TTC549 (cell line): ENCODE data around the gene SMARCB1.

Experiments used
- FAIRE-seq: peaks from 2 replicates; lab custom pipeline; 2012; peaks lifted over from hg19 to GRCh38; lab: Jason Lieb, UNC

Gene SMARCB1

GRCh38 chr22:23786752-23787599 is at the start of gene SMARCB1:
Gene SMARCB1, plus strand, starts transcription at chr22:23786966. Its CDS starts 204 bp downstream, at chr22:23787170.
- FAIRE-seq = no peak

DNA sequence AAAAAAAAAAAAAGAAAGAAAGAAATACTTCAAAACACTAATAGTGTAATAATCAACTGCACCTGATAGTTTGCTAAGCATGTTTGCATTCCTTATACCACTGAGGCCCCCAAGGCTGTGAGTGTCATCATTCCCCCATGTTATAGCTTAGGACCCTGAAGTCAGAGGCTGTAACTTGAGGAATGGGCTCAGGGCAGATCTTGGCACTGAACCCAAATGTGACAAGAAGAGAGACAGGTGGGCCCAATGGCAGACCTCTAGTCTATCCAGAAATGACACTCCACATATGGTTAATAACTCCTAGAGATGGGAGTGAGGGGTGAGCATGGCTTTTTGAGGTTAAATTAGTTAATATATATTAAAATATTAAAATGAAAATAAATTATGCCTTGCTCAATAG is 49.1 kb upstream of the SMARCB1 start:
- no peak for FAIRE-seq

- FAIRE-seq = no peak
Observed at GRCh38 chr22:23742505-23743264, 44.1 kb upstream of the SMARCB1 start.

DNA sequence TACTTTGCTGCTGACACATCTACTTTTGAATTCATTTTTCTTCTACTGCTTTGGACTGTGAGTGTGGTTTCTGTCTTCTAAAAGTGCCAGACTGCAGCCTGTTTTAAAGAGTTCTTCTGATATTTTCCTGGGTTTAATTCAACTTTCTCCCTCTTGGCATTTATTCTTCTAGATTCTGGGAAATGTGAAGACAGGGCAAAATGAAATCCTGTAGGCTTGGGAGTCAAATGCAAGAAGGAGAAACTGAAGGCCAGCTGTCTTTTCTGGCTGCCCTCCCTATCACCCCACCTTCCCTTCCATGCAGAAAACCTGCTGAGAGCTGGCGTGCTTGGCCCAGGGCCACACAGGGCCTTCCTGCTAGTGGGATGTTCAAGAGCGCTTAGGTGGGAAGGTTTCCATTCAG is 43.5 kb upstream of the SMARCB1 start:
- no peak for FAIRE-seq

GRCh38 chr22:23744001-23744400 is 42.8 kb upstream of the SMARCB1 start:
- no peak for FAIRE-seq

DNA sequence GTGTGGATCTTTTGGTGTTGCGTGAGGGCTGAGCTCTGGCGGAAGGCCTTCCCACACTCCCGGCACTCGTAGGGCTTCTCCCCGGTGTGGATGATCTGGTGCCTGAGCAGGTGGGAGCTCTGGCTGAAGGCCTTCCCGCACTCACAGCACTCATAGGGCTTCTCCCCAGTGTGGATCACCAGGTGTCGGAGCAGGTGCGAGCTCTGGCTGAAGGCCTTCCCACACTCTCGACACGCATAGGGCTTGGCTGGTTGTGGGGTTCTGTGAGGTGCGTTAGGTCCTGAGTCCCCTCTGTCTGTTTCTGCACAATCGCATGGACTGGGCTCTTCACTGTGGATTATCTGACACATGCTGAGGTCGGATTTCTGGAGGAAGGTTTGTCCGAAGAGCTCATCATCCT is 42.3 kb upstream of the SMARCB1 start:
- FAIRE-seq = no peak

- no peak for FAIRE-seq
Observed at GRCh38 chr22:23745791-23746190, 41.0 kb upstream of the SMARCB1 start.

DNA sequence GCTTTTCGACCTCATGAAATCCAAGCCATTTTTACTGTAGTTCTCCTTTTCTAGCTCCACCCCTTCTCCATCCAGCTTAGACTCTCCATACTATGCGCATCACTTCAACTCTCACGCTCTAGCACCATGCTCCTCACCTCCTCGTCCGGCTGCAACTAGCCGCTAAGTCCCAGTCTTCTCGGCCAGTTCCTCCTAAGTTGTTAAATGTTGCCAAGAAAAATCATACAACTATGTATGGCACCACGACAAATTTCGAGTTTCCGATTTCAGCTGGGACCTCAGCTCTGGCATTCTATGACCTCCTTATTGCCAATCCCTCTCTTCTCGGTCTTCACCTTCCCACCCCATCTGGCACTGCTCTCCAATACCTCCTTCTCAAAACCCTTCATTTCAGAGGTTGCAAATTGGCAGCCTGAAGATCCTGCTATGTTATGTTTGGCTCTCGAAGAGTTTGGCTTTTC is 36.9 kb upstream of the SMARCB1 start:
- no peak for FAIRE-seq

DNA sequence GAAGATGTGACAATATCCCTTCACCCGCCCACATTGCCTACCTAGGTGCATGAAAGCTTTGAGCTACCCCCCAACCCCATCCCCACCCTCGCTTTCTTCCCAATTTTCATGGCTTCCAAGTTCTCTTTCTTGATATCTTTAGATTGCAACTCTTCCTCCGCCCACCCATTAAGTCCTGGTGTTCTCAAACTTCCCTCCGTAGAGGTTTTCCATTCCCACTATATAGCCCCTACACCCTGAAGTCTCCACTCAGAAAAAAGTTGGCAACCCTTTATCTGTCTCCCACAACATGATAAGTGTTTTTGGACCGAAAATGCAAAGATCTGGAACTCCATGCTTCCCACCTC is 36.4 kb upstream of the SMARCB1 start:
- FAIRE-seq = no peak

DNA sequence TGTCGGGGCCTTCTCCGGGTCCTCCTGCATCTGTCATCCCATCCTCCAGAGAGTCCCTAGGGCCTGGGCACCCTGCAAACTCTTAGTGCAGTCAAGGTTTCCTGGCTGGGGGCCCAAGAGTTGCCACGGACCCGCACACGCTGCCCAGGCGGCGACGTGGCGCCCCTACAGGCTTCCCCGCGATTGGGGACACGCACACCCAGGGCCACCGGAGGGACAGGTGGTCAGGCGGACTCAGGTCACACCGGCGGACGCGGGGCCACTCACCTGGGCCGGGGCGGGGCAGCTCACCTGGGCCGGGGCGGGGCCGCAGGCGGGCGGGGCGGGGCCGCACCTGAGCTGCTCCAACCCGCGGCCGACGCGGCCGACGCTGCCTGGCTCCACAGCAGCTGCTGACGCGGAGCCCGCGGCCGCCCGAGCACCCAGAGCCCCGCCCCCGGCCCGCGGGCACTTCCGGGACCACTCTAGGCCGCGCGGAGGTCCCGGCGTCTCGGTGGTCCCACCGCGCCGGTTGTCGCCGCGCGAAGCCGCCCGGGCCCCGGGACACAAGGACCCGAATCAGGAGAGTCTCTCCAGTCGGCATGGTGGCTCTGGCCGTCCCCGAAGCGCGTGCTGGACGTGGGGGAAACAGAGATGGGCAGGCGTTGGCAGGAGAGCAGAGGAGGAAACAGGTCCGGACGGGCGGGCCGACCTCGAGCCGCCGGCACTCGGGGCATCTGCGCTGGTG is 35.9 kb upstream of the SMARCB1 start, which contains the start of gene ZNF70:
Gene ZNF70 (minus strand): TSS at position 399 of the 727 bp plus-strand sequence. CDS start 5,972 bp downstream, outside the sequence.
- FAIRE-seq = no peak

- no peak for FAIRE-seq
Observed at GRCh38 chr22:23751441-23751996, 35.2 kb upstream of the SMARCB1 start.

GRCh38 chr22:23752090-23752691 is 34.6 kb upstream of the SMARCB1 start:
- FAIRE-seq = no peak

DNA sequence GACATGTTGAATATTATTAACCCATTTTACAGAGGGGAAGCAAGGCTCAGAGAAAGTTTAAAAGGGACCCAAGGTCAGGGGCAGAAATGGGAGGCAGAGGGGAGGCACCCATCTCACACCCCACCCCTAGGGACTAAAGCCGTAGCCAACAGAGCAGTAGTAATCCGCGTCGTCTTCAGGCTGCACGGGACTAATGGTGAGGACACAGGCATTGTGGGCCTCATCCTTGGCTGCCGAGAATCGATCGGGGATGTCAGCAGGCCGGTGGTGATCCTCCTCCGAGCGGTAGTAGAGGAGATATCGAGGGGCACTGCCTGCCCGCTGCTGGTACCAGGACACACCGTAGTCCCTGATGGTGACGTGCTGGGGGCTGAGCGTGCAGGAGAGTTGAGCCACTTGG is 34.0 kb upstream of the SMARCB1 start:
- no peak for FAIRE-seq

DNA sequence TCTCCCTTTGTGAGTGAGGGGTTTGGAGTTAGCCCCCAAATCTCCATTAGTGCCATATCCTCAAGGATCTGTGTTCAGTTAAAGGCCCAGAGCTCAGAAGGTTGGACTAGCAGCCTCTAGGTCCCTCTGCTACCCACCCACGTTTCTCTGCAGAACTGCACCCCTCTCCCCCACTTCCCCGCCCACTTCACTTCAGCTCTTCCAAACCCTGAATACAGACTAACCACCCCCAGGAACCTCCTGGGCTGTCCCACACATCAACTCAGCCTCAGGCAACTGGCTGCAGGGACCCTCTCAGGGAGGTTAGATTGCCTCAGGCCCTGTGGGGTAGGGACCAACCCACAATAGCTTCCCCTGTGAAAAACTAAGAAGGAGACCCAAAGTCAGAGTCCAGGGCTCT is 33.4 kb upstream of the SMARCB1 start:
- FAIRE-seq = no peak

DNA sequence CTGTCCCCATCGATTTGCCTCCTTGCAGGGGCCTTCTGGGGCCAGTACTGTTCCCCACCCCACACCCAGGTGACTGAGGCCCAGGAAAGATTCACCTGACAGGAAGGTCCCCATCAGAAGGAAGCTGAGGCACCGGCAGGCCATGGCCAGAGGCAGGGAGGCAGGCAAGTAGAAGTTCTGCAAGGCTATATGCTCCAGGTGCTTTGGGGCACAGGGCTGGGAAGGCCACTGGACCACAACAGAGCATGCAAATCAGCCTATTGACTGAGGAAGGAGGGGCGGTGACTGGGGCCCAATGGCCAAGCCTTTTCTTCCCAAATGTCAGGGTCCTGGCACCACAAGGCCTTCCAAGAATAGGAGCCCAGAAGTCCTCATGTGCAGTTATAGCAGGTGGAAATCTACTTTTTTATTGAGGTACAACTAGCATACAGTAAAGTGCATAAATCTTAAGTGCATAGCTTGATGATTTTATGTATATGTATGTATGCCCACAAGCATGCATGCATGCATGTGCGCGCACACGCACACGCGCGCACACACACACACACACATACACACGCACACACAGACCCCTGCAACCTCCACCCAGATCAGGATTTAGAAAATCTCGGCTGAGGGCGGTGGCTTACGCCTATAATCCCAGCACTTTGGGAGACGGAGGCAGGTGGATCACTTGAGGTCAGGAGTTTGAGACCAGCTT is 32.4 kb upstream of the SMARCB1 start, which contains the start of gene VPREB3:
Gene VPREB3 (minus strand): TSS at position 206 of the 700 bp plus-strand sequence. CDS start 62 bp downstream, at position 144.
- FAIRE-seq = no peak

GRCh38 chr22:23754980-23755636 is 31.7 kb upstream of the SMARCB1 start:
- no peak for FAIRE-seq

DNA sequence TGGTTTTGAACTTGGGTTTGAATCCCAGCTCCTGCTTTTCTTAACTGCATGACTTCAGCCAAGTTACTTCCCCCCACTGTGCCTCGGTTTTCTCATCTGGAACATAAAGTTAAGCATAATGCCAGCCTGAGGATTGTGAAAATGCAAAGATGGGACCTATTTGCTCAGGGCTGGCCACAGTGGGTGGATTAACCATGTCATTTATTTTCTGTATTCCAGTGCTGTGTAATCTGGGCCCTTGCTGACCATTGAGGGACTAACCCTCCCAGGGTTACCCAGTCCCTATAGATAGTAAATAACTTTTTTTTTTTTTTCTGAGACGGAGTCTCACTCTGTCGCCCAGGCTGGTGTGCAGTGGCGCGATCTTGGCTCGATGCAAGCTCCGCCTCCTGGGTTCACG is 31.1 kb upstream of the SMARCB1 start:
- no peak for FAIRE-seq

- FAIRE-seq = no peak
Observed at GRCh38 chr22:23756891-23757290, 29.9 kb upstream of the SMARCB1 start.

GRCh38 chr22:23759566-23759965 is 27.2 kb upstream of the SMARCB1 start:
- FAIRE-seq = no peak

- FAIRE-seq = no peak
Observed at GRCh38 chr22:23760056-23760455, 26.7 kb upstream of the SMARCB1 start.
